ENCODE data around the gene FOXN3. TPM values are rescaled to one million over a fixed set of nuclear protein-coding genes. Genes with fewer than 3 reads are reported as not detected.

Gene FOXN3
- total RNA-seq, 6 experiments from 2014 or later = 41.5 to 74.2 (median 55.8) TPM

DNA sequence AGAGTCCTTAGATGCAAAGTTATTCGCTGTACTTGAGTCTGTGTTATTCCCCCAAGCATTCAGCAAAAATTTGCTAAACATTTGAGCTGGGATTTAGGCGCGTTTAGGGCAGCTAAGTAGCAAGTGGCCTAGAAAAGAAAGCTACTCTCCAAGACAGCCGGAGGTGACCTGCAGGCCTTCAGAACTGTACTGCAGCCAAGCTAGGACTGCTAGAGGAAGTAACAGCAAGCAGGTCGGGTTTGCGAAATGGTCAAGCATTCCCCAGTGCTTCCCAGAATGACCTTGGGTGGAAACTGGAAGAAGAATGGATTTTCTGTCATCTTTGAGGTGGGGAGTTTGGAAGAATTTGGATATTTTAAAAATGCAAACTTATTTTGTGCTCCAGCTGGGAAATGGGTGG, 287.5 kb downstream of the FOXN3 start:
- no peaks in the 10 kb centered on the region for H3K9me3 ChIP-seq
- ATAC-seq = no peak
- 62% methylated on average over 4 of the region's 6 CpGs for WGBS (ENCODE audit: insufficient coverage, low coverage, low lambda C conversion rate, missing lambda C conversion rate)
- no peaks in the 10 kb centered on the region for H3K27me3 ChIP-seq
- H3K4me3 ChIP-seq = no peak overlapping the region
- intact Hi-C loops (cut with DNase I) = no loop called here
- no peak for TF ChIP-seq POLR2A (IDR thresholded peaks at IDR 0.05)
- TF ChIP-seq, protein P1, sequence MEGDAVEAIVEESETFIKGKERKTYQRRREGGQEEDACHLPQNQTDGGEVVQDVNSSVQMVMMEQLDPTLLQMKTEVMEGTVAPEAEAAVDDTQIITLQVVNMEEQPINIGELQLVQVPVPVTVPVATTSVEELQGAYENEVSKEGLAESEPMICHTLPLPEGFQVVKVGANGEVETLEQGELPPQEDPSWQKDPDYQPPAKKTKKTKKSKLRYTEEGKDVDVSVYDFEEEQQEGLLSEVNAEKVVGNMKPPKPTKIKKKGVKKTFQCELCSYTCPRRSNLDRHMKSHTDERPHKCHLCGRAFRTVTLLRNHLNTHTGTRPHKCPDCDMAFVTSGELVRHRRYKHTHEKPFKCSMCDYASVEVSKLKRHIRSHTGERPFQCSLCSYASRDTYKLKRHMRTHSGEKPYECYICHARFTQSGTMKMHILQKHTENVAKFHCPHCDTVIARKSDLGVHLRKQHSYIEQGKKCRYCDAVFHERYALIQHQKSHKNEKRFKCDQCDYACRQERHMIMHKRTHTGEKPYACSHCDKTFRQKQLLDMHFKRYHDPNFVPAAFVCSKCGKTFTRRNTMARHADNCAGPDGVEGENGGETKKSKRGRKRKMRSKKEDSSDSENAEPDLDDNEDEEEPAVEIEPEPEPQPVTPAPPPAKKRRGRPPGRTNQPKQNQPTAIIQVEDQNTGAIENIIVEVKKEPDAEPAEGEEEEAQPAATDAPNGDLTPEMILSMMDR (IDR thresholded peaks at IDR 0.05) = no peak
- H3K4me1 ChIP-seq = no peaks in the 10 kb centered on the region
- DNase-seq = no peak
- no peak overlapping the region for H3K27ac ChIP-seq
- H3K36me3 ChIP-seq = no peaks in the 10 kb centered on the region

DNA sequence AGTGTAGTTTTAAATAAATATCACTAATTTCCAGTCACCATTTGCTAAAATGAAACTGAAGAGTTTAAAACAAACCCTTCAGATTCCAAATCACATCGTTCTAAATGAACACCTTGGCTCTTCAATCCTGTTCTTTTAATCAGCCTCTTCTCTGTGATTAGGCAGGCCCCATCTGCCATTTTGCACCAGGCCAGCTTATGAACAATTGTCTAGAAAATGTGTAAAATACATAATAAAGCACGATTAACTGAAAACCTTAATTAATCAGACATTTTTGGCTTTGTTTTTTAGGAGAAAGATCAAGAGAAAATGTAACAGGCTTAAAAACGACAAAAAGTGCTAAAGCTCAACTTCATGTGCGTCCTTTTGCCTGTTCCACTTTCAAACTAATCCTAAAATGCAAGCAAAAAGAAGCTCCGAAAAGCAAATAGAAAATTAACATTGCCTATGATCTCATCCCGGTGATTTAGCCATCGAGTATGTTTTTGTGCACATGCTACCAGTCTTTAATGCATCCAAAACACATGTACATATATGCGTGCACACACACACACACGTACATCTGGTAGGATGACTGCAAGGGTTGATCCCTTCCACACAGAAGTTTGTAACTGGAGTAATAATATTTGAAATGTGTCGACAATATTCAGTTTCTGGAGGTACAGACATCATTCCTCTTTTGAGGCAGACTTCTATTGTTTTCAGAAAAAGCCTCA, 288.6 kb downstream of the FOXN3 start:
- no peaks in the 10 kb centered on the region for H3K4me1 ChIP-seq
- intact Hi-C loops (cut with DNase I) = no loop called here
- H3K36me3 ChIP-seq = no peaks in the 10 kb centered on the region
- no peak for ATAC-seq
- H3K27me3 ChIP-seq = no peaks in the 10 kb centered on the region
- TF ChIP-seq POLR2A (IDR thresholded peaks at IDR 0.05) = no peak
- TF ChIP-seq, protein P1 (IDR thresholded peaks at IDR 0.05) = no peak
- WGBS (ENCODE audit: insufficient coverage, low coverage, low lambda C conversion rate, missing lambda C conversion rate) = 88% methylated on average over 10 of the region's 10 CpGs
- no peak overlapping the region for H3K4me3 ChIP-seq
- no peak for DNase-seq
- no peaks in the 10 kb centered on the region for H3K9me3 ChIP-seq
- H3K27ac ChIP-seq = no peak overlapping the region

DNA sequence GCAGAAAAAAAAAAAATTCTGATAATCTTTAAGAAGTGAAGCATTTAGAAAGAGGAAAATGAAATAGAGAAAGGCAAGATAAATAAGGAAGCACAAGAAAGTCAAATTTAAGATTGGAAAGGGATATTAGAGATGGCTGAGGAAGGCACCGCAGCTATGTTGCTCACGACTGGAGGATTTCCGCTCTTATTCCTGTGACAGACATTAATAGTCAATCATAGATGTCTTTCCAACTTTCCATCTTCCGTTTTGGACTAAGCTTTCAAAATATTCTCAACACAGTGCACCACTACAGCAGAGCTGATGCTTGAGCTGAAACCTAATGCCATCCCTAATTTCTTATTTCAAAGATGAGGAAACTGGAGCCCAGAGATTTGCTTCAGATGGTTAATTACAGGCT, 290.6 kb downstream of the FOXN3 start:
- WGBS (ENCODE audit: insufficient coverage, low coverage, low lambda C conversion rate, missing lambda C conversion rate) = 67% methylated on average over 4 of the region's 4 CpGs
- no peaks in the 10 kb centered on the region for H3K9me3 ChIP-seq
- no peak overlapping the region for H3K4me3 ChIP-seq
- DNase-seq (no peak), ATAC-seq (no peak)
- no peaks in the 10 kb centered on the region for H3K27me3 ChIP-seq
- no peaks in the 10 kb centered on the region for H3K36me3 ChIP-seq
- no peaks in the 10 kb centered on the region for H3K4me1 ChIP-seq
- H3K27ac ChIP-seq = no peak overlapping the region
- TF ChIP-seq, protein P1 (IDR thresholded peaks at IDR 0.05) = no peak
- intact Hi-C loops (cut with DNase I) = no loop called here

DNA sequence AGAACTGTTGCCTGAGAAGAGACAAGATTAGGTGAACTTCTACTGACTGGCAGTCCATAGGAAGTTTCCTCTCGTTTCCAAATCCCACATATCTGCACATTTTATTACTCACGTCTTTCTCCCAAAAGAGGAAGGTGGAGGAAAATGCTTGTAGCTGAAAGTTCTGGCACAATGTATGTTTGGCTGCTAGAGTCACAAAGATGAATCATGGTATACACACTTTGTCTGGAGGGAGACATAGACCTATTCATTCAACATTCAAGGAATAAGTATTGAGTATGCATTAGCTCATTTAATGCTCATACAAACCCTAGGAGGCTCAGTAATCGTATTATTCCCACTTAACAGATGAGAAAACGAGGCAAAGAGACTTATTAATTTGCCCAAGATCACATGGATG, 291.8 kb downstream of the FOXN3 start:
- no peak for TF ChIP-seq POLR2A (IDR thresholded peaks at IDR 0.05)
- TF ChIP-seq, protein P1 (IDR thresholded peaks at IDR 0.05) = no peak
- Histone ChIP-seq H3K9me3 (no peaks in the 10 kb centered on the region), H3K4me3 (no peak overlapping the region), H3K4me1 (no peaks in the 10 kb centered on the region), H3K36me3 (no peaks in the 10 kb centered on the region), H3K27me3 (no peaks in the 10 kb centered on the region), H3K27ac (no peak overlapping the region)
- WGBS (ENCODE audit: insufficient coverage, low coverage, low lambda C conversion rate, missing lambda C conversion rate) = 41% methylated on average over 4 of the region's 4 CpGs
- intact Hi-C loops (cut with DNase I) = no loop called here
- ATAC-seq (no peak), DNase-seq (no peak)
